ENCODE measurements around the gene SNAP91.

SNAP91 gene

DNA sequence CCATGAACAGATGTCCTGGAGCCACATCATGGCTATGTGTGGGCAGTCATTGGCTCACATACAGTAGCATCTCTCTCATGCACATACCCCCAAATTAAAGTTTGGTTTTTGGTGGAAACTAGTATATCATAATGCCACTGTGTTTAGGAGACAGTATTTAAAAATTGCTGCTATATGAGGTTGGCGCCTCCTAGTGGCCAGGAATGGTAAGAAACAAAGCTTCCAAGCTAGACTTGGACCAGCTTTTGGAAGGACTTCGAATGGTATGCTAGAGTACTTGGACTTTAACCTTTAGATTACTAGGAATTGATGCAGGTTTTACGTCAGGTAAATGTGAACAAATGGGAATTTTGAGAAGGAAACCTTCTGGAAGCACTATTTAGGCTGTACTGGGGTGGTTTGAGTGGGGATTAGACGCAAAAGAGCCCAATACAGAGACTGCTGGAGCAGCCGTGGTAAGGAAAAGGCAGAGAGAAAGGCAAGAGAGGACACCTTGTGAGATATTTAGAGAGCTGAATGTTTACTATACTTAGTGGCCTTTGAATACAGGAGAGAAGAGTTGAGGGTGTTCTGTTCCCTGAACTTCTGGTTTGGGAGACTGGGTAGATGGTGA lies 172.8 kb downstream of the SNAP91 start:
- H3K4me3 ChIP-seq (ENCODE audit: control insufficient read depth in 1 of 7, extremely low read depth in 1 of 7, insufficient read depth in 4 of 7, low read depth in 2 of 7, low read length in 6 of 7) = no peak overlapping the region
- CTCF ChIA-PET = interaction anchor here (0.9 to 1.4 kb wide), 11 partner anchors 8 to 315 kb away, joined by 3 to 8 read pairs (median 3); no protein-coding TSS in a partner anchor

DNA sequence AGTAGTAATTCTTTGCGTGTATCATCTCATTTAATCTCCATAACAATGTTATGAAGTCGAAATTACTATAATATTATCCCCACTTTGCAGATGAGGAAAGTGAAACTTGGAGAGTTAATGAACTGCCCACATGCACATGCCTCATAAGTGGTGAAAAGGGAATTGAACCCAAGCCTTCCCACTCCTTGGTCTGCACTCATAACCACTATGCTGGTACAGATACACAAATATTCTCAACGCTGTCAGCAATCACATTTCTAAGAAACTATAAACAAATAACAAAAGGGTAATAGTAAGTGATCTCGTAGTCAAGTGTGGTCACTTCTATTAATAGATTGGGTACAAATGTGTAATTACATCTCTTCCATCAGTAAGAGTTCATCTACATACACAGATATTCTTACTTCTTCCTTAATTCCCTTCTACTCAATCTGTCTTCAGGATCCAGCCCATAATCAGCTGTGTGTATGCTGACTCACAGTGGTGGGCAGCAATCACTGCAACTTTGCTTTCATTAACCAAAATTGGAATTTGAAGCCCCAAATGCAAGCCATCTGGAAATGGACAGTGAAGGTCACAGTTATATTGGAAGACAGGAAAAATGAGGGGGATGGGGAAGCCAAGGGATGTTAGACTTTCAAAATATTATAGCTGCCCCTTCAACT lies 190.0 kb downstream of the SNAP91 start:
- no peak overlapping the region for H3K27ac ChIP-seq (ENCODE audit: insufficient read depth in 1 of 2, low read depth in 1 of 2, low read length in 2 of 2, poor library complexity in 1 of 2, severe bottlenecking in 2 of 2)
- H3K9me3 ChIP-seq (ENCODE audit: control extremely low read depth in 1 of 5, control insufficient read depth in 4 of 5, insufficient read depth in 2 of 5, low read depth in 1 of 5, low read length in 4 of 5) = no peaks in the 10 kb centered on the region
- H3K36me3 ChIP-seq (ENCODE audit: control insufficient read depth in 4 of 4, insufficient read depth in 4 of 4, low read length in 3 of 4) = no peaks in the 10 kb centered on the region
- peaks cover 0 to 8% (median 6%) of the 10 kb centered on the region in 5 experiments for H3K27me3 ChIP-seq (replicated peaks in 2 of 5; ENCODE audit: control insufficient read depth in 4 of 5, insufficient read depth in 5 of 5, low read length in 4 of 5)
- ChIA-PET POLR2A (no interaction called here), CTCF (interaction anchor here (0.7 to 3.2 kb wide), 7 partner anchors 17 to 461 kb away, joined by 3 to 21 read pairs (median 4); no protein-coding TSS in a partner anchor)
- no CpG with 5 or more reads among the region's 4 CpGs for WGBS (ENCODE audit: insufficient coverage)
- H3K4me1 ChIP-seq (ENCODE audit: control extremely low read depth in 1 of 4, control insufficient read depth in 4 of 4, insufficient read depth in 4 of 4, low read length in 3 of 4) = no peaks in the 10 kb centered on the region
- peak in 2 of 3 donors; percentile 28 to 30 for DNase-seq
- no peak overlapping the region for H3K4me3 ChIP-seq (ENCODE audit: control insufficient read depth in 1 of 7, extremely low read depth in 1 of 7, insufficient read depth in 4 of 7, low read depth in 2 of 7, low read length in 6 of 7)

More for the DNA sequence above, 172.8 kb downstream of the SNAP91 start:
- no peaks in the 10 kb centered on the region for H3K4me1 ChIP-seq (ENCODE audit: control extremely low read depth in 1 of 4, control insufficient read depth in 4 of 4, insufficient read depth in 4 of 4, low read length in 3 of 4)
- WGBS (ENCODE audit: insufficient coverage) = 57% methylated on average over 5 of the region's 5 CpGs
- no peak overlapping the region for H3K27ac ChIP-seq (ENCODE audit: insufficient read depth in 1 of 2, low read depth in 1 of 2, low read length in 2 of 2, poor library complexity in 1 of 2, severe bottlenecking in 2 of 2)
- peaks cover 0 to 4% (median 1%) of the 10 kb centered on the region in 5 experiments for H3K27me3 ChIP-seq (replicated peaks in 2 of 5; ENCODE audit: control insufficient read depth in 4 of 5, insufficient read depth in 5 of 5, low read length in 4 of 5)
- DNase-seq = peak; percentile 46 to 77 (median 67)
- POLR2A ChIA-PET = no interaction called here
- no peaks in the 10 kb centered on the region for H3K36me3 ChIP-seq (ENCODE audit: control insufficient read depth in 4 of 4, insufficient read depth in 4 of 4, low read length in 3 of 4)
- H3K9me3 ChIP-seq (ENCODE audit: control extremely low read depth in 1 of 5, control insufficient read depth in 4 of 5, insufficient read depth in 2 of 5, low read depth in 1 of 5, low read length in 4 of 5) = no peaks in the 10 kb centered on the region

DNA sequence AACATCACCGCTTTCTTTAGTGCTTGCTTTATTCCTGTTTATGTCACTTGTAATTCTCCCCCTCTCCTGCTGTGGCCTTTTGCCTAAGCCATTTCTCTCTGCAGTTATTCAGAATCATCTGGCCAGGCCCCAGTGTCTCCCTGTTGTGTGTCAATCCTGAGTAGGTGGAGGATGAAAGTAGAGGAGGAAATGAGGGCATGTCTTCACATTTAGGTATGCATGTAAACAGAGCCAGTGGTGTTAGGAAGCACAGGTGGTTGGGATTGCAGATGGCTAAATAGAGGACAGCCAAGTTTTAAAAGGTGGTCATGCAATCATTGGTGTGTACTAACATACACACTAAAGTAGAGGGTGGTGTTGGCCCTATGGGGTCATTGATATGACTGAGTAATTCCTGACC lies 191.4 kb downstream of the SNAP91 start:
- Histone ChIP-seq H3K27ac (ENCODE audit: insufficient read depth in 1 of 2, low read depth in 1 of 2, low read length in 2 of 2, poor library complexity in 1 of 2, severe bottlenecking in 2 of 2) (no peak overlapping the region), H3K9me3 (ENCODE audit: control extremely low read depth in 1 of 5, control insufficient read depth in 4 of 5, insufficient read depth in 2 of 5, low read depth in 1 of 5, low read length in 4 of 5) (no peaks in the 10 kb centered on the region), H3K36me3 (ENCODE audit: control insufficient read depth in 4 of 4, insufficient read depth in 4 of 4, low read length in 3 of 4) (no peaks in the 10 kb centered on the region), H3K4me3 (ENCODE audit: control insufficient read depth in 1 of 7, extremely low read depth in 1 of 7, insufficient read depth in 4 of 7, low read depth in 2 of 7, low read length in 6 of 7) (no peak overlapping the region), H3K4me1 (ENCODE audit: control extremely low read depth in 1 of 4, control insufficient read depth in 4 of 4, insufficient read depth in 4 of 4, low read length in 3 of 4) (peaks cover 0 to 4% (median 2%) of the 10 kb centered on the region in 4 experiments), H3K27me3 (replicated peaks in 2 of 5; ENCODE audit: control insufficient read depth in 4 of 5, insufficient read depth in 5 of 5, low read length in 4 of 5) (peaks cover 6 to 18% (median 14%) of the 10 kb centered on the region in 5 experiments)
- ChIA-PET POLR2A (no interaction called here), CTCF (interaction anchor here (2.4 to 3.2 kb wide), 2 partner anchors 100 to 295 kb away, joined by 14 to 21 read pairs; no protein-coding TSS in a partner anchor)
- peak in 1 of 3 donors; percentile 2 for DNase-seq
- WGBS (ENCODE audit: insufficient coverage) = 89% methylated on average over 1 of the region's 1 CpG

DNA sequence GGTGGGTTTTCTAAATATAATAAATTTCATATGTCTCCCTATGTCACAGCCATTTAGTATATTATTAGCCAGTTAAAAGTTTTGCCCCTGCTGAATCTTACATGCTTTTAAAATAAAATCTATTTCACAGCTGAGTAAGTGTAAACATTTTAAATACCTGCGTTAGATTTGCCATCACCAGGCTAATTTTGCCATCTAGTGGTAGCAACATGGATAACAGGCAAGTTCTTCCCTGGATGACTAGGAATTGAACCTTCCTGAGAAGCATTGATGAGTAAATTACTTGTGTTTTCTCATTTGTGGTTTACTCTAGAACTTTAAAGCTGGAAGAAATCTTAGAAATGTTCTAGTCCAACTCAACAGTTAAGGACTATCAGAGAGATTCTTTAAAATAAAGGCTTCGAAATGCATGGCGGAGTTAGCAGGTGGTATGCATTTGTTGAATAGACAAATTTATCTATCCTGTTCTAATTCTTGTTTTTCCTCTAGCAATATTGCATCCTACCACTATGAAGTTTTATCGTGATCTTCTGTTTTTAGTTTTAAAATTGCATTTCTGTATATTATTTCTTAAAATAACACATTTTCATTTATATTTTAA lies 193.9 kb downstream of the SNAP91 start:
- peaks cover 0 to 12% (median 8%) of the 10 kb centered on the region in 4 experiments for H3K4me1 ChIP-seq (ENCODE audit: control extremely low read depth in 1 of 4, control insufficient read depth in 4 of 4, insufficient read depth in 4 of 4, low read length in 3 of 4)
- POLR2A ChIA-PET = interaction anchor here (0.7 kb wide), 1 partner anchor 207 kb away, joined by 3 read pairs; no protein-coding TSS in a partner anchor
- H3K4me3 ChIP-seq (ENCODE audit: control insufficient read depth in 1 of 7, extremely low read depth in 1 of 7, insufficient read depth in 4 of 7, low read depth in 2 of 7, low read length in 6 of 7) = no peak overlapping the region
- CTCF ChIA-PET = interaction anchor here (0.9 to 7.3 kb wide), 15 partner anchors 10 to 449 kb away, joined by 3 to 211 read pairs (median 5); partner anchors contain the start of genes DOP1A and UBE3D
- H3K27ac ChIP-seq (ENCODE audit: insufficient read depth in 1 of 2, low read depth in 1 of 2, low read length in 2 of 2, poor library complexity in 1 of 2, severe bottlenecking in 2 of 2) = no peak overlapping the region
- H3K27me3 ChIP-seq (replicated peaks in 2 of 5; ENCODE audit: control insufficient read depth in 4 of 5, insufficient read depth in 5 of 5, low read length in 4 of 5) = peaks cover 6 to 31% (median 18%) of the 10 kb centered on the region in 5 experiments
- no peaks in the 10 kb centered on the region for H3K9me3 ChIP-seq (ENCODE audit: control extremely low read depth in 1 of 5, control insufficient read depth in 4 of 5, insufficient read depth in 2 of 5, low read depth in 1 of 5, low read length in 4 of 5)
- DNase-seq = peak; percentile 64 to 80 (median 71)
- H3K36me3 ChIP-seq (ENCODE audit: control insufficient read depth in 4 of 4, insufficient read depth in 4 of 4, low read length in 3 of 4) = no peaks in the 10 kb centered on the region
- no CpG with 5 or more reads among the region's 4 CpGs for WGBS (ENCODE audit: insufficient coverage)

DNA sequence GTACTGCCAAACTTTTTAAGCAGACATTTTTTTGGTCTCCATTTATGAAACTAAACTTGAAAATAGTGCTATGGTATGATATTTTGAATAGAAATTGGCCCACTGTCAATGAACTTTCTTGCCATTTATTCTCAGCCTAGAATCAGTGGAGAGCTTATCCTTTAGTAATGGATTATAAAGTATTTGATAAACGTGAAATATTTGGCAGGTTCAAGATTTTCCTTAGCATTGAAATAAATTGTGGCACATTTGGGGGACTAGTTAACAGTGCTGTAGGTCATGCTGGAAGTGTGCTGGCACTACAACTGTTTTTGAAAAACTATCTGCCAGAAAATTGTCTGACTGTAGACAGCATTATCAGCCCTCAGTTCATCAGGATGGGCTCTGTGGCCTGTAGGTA lies 194.4 kb downstream of the SNAP91 start:
- no peak overlapping the region for H3K27ac ChIP-seq (ENCODE audit: insufficient read depth in 1 of 2, low read depth in 1 of 2, low read length in 2 of 2, poor library complexity in 1 of 2, severe bottlenecking in 2 of 2)
- no peaks in the 10 kb centered on the region for H3K36me3 ChIP-seq (ENCODE audit: control insufficient read depth in 4 of 4, insufficient read depth in 4 of 4, low read length in 3 of 4)
- ChIA-PET CTCF (interaction anchor here (0.7 to 7.3 kb wide), 19 partner anchors 10 to 1959 kb away, joined by 3 to 211 read pairs (median 5); partner anchors contain the start of genes DOP1A and UBE3D), POLR2A (interaction anchor here (0.7 kb wide), 1 partner anchor 207 kb away, joined by 3 read pairs; no protein-coding TSS in a partner anchor)
- 100% methylated on average over 1 of the region's 1 CpG for WGBS (ENCODE audit: insufficient coverage)
- no peak for DNase-seq
- no peak overlapping the region for H3K4me3 ChIP-seq (ENCODE audit: control insufficient read depth in 1 of 7, extremely low read depth in 1 of 7, insufficient read depth in 4 of 7, low read depth in 2 of 7, low read length in 6 of 7)
- no peaks in the 10 kb centered on the region for H3K9me3 ChIP-seq (ENCODE audit: control extremely low read depth in 1 of 5, control insufficient read depth in 4 of 5, insufficient read depth in 2 of 5, low read depth in 1 of 5, low read length in 4 of 5)
- H3K4me1 ChIP-seq (ENCODE audit: control extremely low read depth in 1 of 4, control insufficient read depth in 4 of 4, insufficient read depth in 4 of 4, low read length in 3 of 4) = peaks cover 0 to 12% (median 8%) of the 10 kb centered on the region in 4 experiments
- H3K27me3 ChIP-seq (replicated peaks in 2 of 5; ENCODE audit: control insufficient read depth in 4 of 5, insufficient read depth in 5 of 5, low read length in 4 of 5) = peaks cover 6 to 31% (median 18%) of the 10 kb centered on the region in 5 experiments

DNA sequence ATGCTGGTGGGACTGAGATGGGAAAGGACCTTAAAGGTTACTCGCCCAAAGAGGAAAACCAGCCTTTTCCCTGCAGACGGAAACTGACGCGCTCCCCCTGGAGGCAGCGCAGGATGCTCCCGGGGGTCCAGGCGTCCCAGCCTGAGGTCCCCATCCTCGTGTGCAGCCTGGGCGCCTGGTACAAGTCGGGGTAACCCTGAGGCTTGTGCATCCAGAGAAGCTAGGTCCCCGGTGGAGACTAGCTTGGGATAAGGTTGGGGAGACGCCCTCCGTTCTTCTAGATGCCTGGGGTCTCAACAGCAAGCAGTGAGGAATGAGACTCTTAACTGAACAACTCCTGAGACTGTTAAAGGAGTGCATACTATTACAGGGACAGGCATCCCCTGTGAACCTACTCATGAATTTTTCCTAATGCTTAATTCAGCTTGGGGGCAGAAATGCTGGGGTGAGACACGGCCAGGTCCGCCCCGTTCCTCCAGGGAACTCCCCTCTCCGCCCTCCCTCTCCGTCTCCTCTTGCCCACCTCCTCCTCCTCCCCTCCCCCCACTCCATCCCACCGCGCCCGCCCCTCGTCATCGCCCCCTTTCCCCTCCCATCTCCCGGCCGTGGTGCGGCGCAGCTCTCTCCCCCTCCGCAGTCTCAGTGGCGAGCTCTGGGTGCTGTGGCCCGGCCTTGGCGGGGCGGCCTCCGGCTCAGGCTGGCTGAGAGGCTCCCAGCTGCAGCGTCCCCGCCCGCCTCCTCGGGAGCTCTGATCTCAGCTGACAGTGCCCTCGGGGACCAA lies 196.8 kb downstream of the SNAP91 start, which contains the start of gene PRSS35:
PRSS35 (plus strand) TSS at position 634 of the 781 bp plus-strand sequence. CDS start 10,908 bp downstream, outside the sequence.
- H3K36me3 ChIP-seq (ENCODE audit: control insufficient read depth in 4 of 4, insufficient read depth in 4 of 4, low read length in 3 of 4) = no peaks in the 10 kb centered on the region
- no peaks in the 10 kb centered on the region for H3K9me3 ChIP-seq (ENCODE audit: control extremely low read depth in 1 of 5, control insufficient read depth in 4 of 5, insufficient read depth in 2 of 5, low read depth in 1 of 5, low read length in 4 of 5)
- peaks cover 0 to 12% (median 8%) of the 10 kb centered on the region in 4 experiments for H3K4me1 ChIP-seq (ENCODE audit: control extremely low read depth in 1 of 4, control insufficient read depth in 4 of 4, insufficient read depth in 4 of 4, low read length in 3 of 4)
- ChIA-PET CTCF (interaction anchor here (0.8 to 7.3 kb wide), 16 partner anchors 9 to 716 kb away, joined by 3 to 211 read pairs (median 4); partner anchors contain the start of genes CEP162 and ME1), POLR2A (no interaction called here)
- no peak within 1 kb of the TSS for H3K27ac ChIP-seq (ENCODE audit: insufficient read depth in 1 of 2, low read depth in 1 of 2, low read length in 2 of 2, poor library complexity in 1 of 2, severe bottlenecking in 2 of 2)
- DNase-seq = peak; percentile 25 to 41 (median 35)
- peak within 1 kb of the TSS in 6 of 7 experiments; percentile 15 to 63 (median 53) for H3K4me3 ChIP-seq (ENCODE audit: control insufficient read depth in 1 of 7, extremely low read depth in 1 of 7, insufficient read depth in 4 of 7, low read depth in 2 of 7, low read length in 6 of 7)
- WGBS (ENCODE audit: insufficient coverage) = 2% methylated on average over 23 of the region's 38 CpGs
- peaks cover 6 to 31% (median 18%) of the 10 kb centered on the region in 5 experiments for H3K27me3 ChIP-seq (replicated peaks in 2 of 5; ENCODE audit: control insufficient read depth in 4 of 5, insufficient read depth in 5 of 5, low read length in 4 of 5)

Data from common myeloid progenitor, CD34-positive (primary cell).